ENCODE data around the gene NEK7. TPM values are rescaled to one million over a fixed set of nuclear protein-coding genes. Genes with fewer than 3 reads are reported as not detected.
"Not testable (repeated sequence)": the region's sequence is repeated elsewhere in the genome, so short reads cannot be mapped to it uniquely, and the experiment has no call there.

NEK7 gene
- total RNA-seq, 1 donor from 2014 or later: 63.9 TPM

GRCh38 chr1:198167436-198167934 lies 10.7 kb downstream of the NEK7 start:
- intact Hi-C loops (cut with micrococcal nuclease): loop anchor here (1.0 to 2.0 kb wide), 3 partner anchors 8 to 13 kb away; no protein-coding TSS in a partner anchor

GRCh38 chr1:198168227-198168626 lies 11.4 kb downstream of the NEK7 start:
- intact Hi-C loops (cut with micrococcal nuclease): no loop called here

DNA sequence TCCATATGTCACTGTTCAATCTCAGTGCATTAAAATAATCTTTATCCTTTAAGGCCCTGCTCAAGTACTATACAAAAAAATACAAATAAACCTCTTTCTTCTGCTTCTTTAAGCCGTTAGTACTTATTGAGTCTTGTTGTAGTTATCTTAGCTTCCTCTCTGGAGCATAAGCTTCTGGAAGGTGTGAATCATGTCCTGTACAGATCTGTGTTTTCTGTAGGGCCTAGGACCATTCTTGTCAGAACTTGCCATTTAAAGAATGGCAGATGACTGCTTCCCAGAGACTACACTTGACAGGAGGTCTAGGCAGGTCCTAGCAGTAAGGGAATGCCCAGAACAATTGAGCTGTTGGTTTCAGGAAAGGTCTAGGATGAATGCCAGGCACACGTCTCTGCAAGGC lies 12.9 kb downstream of the NEK7 start:
- intact Hi-C loops (cut with micrococcal nuclease): no loop called here

DNA sequence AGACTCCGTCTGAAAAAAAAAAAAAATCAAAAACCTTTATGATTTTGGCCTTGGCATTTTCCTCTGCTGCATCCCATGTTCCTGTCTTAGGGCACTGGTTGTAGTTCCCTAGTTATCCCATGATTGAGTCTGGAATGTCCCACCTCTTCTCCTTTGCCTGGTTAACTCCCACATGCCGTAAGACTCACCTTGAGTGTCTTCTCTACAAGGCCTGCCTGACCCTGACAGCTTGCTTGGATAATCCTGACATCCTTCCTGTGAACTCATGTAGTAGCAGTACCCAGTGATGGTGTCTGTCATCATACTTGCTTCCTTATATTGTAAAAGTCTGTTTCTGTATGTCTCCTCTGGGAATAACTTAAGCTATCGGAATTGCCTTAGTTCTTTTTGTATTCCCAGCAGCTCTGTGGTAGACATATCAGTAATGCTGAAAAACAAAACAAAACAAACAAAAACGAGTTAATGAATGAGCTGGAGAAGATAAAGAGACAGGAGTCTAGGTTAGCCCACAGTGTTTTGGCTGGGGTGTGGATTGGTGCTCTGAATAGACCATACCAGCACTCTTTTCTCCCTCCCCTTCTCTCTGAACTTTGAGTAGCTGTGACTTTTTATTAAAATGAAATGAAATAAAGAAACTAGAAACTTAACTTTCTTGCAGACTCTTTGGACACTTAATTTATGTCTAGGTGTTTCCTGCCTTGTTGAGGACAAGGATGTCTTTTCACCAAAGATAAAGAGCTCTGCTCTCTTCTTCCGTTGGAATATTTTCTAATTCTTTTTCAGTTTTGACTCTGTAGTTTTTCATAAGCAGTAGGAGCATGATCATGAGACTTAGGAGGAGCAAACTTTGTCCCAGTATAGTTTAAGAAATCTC lies 15.1 kb downstream of the NEK7 start:
- intact Hi-C loops (cut with micrococcal nuclease): no loop called here

DNA sequence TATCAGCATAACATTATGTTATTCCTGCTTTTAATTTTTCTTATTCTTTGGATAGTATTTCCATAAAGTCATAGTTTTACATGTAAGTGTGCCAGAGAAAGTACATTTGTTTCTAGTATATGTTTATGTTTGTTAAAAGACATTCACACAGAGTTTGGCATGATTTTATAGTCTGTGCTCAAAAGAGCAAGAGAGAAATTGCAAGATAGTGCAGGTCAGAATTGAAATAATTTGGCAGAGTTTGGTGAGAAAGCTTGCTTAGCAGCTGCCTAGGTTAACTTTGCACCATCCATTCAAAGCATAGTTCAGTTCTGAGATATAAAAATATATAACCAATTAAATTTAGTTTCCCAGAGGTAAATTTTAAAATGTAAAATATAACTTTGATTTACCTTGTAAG lies 17.0 kb downstream of the NEK7 start:
- intact Hi-C loops (cut with micrococcal nuclease): loop anchor here (2.0 kb wide), 1 partner anchor 15 kb away; no protein-coding TSS in a partner anchor

DNA sequence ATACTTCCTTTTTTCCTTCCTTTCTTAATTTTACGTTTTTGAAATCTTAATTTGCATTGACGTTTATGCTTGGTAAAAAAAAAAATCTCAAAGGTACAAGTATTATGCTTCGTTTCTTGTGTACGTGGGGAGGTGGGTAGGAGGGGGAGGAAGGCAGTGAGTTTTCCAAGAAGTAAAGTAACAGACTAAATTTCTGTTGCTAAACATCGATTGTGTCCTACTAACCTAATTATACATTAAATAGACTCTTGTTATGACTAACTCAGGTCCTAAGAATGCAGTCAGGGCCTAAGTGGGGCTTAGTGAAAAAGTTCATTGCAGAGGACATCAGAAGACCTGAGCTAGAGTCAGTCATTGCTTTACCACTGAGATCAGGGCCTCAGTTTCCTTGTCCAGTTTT lies 17.5 kb downstream of the NEK7 start:
- intact Hi-C loops (cut with micrococcal nuclease): loop anchor here (2.0 kb wide), 1 partner anchor 15 kb away; no protein-coding TSS in a partner anchor

DNA sequence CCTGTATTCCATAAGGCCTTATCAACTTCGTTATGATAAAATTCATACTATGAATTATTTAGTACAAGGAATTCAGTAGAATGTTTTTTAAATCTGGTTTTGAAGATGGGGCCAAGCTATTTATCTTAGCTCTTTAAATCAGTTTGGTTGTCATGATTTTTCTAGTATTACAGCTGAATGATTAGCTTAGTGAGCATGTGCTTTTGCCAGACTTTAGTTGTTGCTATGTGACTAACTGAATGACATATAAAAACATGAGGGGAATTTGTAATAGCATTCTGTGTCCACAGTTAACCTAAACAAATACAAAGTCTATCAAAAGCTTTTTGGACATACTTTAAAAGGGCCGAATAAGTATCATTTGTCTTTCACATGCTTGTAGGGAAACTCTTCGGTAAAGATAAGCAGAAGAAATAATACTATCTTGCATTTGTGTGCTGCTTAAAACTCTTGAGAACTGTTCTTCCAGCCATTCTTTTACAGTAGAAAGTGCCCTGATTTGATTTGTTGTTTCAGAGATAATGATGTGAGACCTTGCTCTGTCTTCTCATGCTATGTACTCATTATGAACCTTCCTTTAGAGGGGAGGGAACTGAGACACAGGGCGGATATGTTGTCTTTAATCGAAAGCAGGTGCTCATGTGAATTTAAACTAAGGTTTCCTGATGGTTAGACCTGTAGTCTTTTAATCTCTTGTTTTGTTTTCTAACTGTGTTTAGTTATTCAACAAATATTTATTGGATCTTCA lies 18.8 kb downstream of the NEK7 start:
- intact Hi-C loops (cut with micrococcal nuclease): loop anchor here (1.0 to 2.0 kb wide), 3 partner anchors 8 to 16 kb away; no protein-coding TSS in a partner anchor

DNA sequence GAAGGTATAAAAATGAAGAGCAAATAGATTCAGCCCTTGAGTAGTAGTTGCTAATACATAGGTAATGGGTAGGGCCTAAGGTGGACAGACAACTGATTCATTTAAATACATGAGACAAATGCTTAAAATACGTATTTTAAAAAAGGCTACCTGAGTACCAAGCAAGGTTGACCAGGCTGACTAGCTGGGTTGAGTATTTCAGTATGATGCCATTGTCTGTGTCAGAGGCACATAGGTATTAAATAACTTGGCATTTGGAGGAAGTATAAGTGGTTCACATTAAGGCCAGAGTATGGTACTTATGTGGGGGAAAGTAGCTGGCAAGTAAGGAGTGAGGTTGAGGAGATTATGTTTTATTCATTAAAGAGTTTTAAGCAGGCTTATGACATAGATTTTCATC lies 19.4 kb downstream of the NEK7 start:
- intact Hi-C loops (cut with micrococcal nuclease): no loop called here

DNA sequence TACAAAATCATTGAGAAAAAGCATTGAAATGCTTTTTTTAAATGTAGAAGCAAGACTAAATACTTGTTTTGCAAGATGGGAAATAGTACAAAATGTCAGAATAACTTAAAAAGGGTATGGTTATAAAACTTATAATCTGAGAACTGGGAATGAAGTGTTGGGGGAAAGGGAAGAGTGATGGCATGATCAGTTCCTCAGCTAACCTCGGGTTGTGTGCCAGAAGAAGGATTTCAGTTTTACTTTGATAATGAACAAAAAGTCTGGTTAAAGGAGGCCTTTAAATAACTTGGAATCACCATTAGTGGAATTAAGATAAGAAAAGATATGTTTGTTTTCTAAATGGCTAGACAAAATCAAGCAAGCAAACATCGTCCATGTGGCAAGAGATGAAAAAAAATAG lies 20.7 kb downstream of the NEK7 start:
- intact Hi-C loops (cut with micrococcal nuclease): loop anchor here (1.0 kb wide), 1 partner anchor 8 kb away; no protein-coding TSS in a partner anchor

DNA sequence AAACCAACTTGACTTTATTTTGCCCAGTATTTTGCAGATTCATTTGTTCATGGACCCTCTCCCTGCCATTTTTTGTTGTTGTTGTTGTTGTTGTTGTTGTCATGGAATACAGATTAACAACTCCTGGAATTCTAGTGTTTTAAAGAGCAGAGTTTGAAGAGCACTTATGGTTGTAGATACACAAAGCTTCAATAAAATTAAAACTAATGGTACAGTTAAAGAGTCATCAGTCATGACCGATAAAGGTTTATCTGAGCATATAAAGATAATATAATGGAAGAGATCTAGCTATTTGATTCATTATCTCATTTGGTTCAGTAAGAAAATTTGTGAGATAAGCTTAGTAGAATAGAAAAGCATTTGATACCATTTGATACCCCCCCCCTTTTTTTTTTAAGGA lies 21.8 kb downstream of the NEK7 start:
- intact Hi-C loops (cut with micrococcal nuclease): loop anchor here (1.0 kb wide), 1 partner anchor 10 kb away; no protein-coding TSS in a partner anchor

DNA sequence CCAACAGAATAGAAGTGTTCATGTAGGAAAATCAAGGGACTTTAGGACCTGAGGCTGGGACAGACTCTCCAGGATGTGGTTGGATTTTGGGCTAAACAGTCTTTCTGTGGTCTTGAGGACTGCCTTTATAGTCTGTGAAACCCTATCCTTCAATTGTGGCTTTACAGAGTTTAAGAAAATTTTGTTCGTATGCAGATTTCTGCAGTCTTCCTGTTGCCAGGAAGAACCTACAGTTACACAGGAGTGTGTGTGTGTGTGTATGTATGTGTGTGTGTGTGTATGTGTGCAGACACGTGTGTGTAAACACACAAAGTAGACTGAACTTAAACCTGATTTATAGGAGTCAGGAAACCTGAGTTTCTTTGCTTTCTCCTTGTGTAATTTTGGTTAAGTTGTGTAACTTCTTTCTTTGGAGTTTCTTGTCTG lies 22.8 kb downstream of the NEK7 start:
- intact Hi-C loops (cut with micrococcal nuclease): loop anchor here (1.0 kb wide), 1 partner anchor 9 kb away; no protein-coding TSS in a partner anchor

GRCh38 chr1:198183605-198184004 lies 26.8 kb downstream of the NEK7 start:
- intact Hi-C loops (cut with micrococcal nuclease): loop anchor here (10.0 kb wide), 2 partner anchors 341 to 751 kb away; no protein-coding TSS in a partner anchor

DNA sequence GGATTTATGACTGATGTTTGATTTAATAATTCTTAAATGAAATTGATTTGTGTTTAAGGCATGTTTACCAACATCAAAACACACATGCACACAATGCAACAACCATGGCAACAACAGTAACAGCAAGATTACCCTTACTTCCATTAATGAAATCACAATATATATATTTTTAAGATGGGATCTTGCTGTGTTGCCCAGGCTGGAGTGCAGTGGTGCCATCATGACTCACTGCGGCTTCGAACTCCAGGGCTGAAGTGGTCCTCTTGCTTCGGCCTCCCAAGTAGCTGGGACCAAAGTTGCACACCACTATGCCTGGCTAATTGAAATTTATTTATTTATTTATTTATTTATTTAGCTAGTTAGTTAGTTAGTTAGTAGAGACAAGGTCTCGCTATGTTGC lies 27.7 kb downstream of the NEK7 start:
- intact Hi-C loops (cut with micrococcal nuclease): loop anchor here (10.0 kb wide), 2 partner anchors 340 to 750 kb away; no protein-coding TSS in a partner anchor

DNA sequence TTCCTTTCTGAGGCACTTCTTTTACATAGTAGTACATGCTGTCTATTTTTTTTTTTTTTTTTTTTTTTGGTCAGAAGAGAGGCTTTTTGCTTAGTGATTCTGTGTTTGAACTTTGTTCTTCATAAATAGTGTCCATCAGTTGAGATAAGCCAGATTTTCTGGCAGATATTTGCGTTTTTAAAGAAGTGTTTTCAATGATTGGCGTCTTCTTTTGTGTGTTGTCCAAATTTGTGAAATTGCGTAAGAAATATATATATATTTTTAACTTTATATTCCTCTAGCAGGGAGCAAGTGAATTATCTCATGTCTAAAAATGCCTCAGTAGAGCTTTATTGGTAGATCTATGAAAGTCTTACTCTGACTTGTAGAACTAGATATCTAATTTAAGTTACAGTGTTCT lies 28.3 kb downstream of the NEK7 start:
- intact Hi-C loops (cut with micrococcal nuclease): loop anchor here (1.0 to 10.0 kb wide), 7 partner anchors 8 to 1038 kb away; partner anchors contain the start of gene ASPM

GRCh38 chr1:198185759-198186158 lies 29.0 kb downstream of the NEK7 start:
- intact Hi-C loops (cut with micrococcal nuclease): loop anchor here (1.0 to 10.0 kb wide), 7 partner anchors 8 to 1038 kb away; partner anchors contain the start of gene ASPM

DNA sequence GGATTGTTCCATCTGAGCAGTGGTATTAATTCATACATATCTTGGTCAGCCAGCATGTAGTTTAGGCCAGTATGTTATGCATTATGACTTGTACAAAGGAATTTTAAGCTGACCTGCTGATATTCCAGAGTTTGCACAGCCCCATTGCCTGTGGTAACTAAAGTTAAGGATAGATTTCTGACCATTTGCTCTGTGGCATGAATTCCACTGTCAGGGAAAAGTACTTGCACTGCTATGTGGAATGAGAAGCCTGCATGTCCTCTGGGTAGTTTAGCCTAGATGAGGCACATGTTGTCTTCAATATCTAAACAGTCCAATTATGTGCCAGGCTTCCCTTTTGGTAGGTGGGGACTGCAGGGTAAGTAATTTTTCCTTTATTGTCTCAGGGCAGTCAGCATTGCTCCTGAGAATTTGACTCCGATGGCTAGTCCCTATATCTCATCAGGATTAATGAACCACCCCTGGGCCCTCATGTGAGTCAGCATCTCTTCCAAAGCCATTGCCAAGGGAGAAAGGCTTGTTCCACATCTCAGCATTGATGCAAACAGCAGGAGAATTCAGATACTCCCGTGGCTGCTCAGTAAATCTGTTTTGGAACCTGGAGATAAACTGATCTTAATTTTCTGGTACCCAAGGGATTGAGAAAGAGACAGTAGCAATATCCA lies 30.2 kb downstream of the NEK7 start:
- intact Hi-C loops (cut with micrococcal nuclease): loop anchor here (5.0 to 10.0 kb wide), 6 partner anchors 70 to 1040 kb away; partner anchors contain the start of gene ASPM

DNA sequence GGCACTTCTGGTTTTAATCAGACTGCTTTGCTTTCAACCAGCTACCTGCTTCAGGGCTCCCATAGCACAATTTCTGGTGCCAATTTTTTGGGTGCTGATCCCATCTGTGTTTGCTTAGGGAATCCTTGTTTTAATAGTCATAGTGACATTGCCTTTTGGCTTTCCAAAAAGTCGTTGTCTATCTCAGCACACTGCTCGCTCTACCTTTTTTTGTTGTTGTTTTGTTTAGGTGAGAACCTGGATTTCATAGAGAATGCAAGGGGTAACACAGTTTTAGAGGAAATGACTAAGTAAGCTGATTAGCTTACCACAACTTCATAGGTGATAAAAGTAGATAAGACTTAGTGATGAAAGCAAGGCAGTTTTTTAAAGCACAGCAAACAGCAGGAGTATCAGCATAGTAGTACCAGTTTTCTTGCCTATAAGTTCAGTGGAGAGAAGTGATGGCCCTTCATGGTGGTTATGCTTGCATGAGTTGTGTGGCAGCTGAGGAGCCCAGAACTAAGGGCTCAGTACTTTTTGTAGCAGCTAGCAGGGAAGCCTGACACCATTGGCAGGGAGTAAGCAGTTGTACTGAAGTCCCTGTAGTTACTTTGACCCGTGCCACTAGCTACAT lies 31.3 kb downstream of the NEK7 start:
- intact Hi-C loops (cut with micrococcal nuclease): loop anchor here (1.0 to 10.0 kb wide), 10 partner anchors 9 to 1041 kb away; partner anchors contain the start of genes ASPM and NEK7

DNA sequence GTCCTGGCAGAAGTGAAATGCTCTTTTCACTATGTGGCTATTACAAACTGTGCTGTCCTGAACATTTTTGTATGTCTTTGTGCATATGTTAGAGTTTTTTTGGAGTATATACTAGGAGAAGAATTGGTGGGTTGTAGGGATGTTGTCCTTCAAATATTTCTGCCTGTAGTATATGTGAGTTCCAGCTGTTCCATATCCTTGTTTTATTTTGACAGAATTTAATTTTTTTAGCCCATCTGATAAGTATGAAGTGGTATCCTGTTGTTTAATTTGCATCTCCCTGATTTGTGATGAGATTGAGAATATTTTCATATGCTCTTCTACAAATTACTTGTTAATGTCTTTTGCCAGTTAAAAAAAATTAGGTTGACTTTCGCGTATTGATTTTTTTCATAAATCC lies 34.3 kb downstream of the NEK7 start:
- intact Hi-C loops (cut with micrococcal nuclease): no loop called here

DNA sequence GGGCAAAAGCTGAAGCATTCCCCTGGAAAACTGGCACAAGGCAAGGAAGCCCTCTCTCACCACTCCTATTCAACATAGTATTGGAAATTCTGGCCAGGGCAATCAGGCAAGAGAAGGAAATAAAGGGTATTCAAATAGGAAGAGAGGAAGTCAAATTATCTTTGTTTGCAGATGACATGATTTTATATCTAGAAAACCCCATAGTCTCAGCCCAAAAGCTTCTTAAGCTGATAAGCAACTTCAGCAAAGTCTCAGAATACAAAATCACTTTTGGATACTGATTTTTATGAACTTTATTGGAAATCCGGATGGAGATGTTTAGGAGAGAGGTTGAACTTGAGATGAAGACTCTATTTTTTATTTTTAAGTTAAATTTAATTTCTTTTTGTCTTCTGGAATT lies 37.1 kb downstream of the NEK7 start:
- intact Hi-C loops (cut with micrococcal nuclease): not testable (repeated sequence)

DNA sequence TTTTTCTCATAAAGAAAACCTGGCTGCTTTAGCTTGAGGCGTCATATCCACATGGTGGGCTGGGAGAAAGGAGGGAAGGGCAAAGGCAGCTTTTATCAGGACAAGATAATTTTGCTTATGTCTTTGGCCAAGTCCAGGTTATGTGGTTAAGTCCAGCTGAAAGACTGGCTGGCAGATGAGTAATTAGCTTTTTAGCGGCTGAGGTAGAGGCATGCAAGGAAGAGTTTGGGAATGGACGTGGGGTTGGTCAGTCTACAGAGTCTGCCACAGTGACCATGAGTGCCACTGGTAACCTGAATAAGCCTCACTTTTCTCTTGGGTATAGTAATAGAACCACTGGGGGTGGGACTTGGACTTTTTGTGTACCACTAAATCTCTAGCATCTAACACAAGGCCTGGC lies 39.8 kb downstream of the NEK7 start:
- intact Hi-C loops (cut with micrococcal nuclease): no loop called here

All from T-helper 2 cell treated with Interferon-gamma antibody and Interleukin-4, amounts not matched to agents 100 ng/mL and 5 ng/mL, for 36 hours (primary cell).